Stomach smooth muscle (tissue), 2 donors: Measurements from ENCODE around the gene KDM5D.

Experiments used
- H3K27ac ChIP-seq: one replicate; pipeline ENCODE4 v1.7.0; 2013; ENCODE audit warnings: mild to moderate bottlenecking, low read length, inconsistent platforms
- H3K27me3 ChIP-seq, 2 donors: one replicate each; pipeline ENCODE4 v1.7.0; 2013; ENCODE audit warnings: low read length in 2 of 2; ENCODE audit not compliant: insufficient read depth in 2 of 2, control insufficient read depth in 1 of 2
- H3K36me3 ChIP-seq, 2 donors: one replicate each; pipeline ENCODE4 v1.7.0; 2013; ENCODE audit warnings: low read length in 2 of 2; ENCODE audit not compliant: control insufficient read depth in 2 of 2, insufficient read depth in 2 of 2
- H3K4me1 ChIP-seq: one replicate; pipeline ENCODE4 v1.7.0; 2013; ENCODE audit warnings: low read length; ENCODE audit not compliant: control insufficient read depth, insufficient read depth
- H3K4me3 ChIP-seq, 2 donors: one replicate each; pipeline ENCODE4 v1.7.0; 2013; ENCODE audit warnings: low read length in 2 of 2
- H3K9ac ChIP-seq, 2 donors: one replicate each; pipeline ENCODE4 v1.7.0; 2013; ENCODE audit warnings: low read length in 2 of 2, mild to moderate bottlenecking in 1 of 2
- H3K9me3 ChIP-seq, 2 donors: one replicate each; pipeline ENCODE4 v1.7.0; 2013; ENCODE audit warnings: low read length in 2 of 2; ENCODE audit not compliant: control insufficient read depth in 2 of 2
- donor health status: healthy.
- donor health status: Pancreatic carcinoma.

Gene KDM5D

GRCh38 chrY:19680821-19681220 lies 63.7 kb downstream of the KDM5D start:
- H3K4me3 ChIP-seq, result no peak overlapping the region
- no peaks in the 10 kb centered on the region for H3K36me3 ChIP-seq
- H3K9ac ChIP-seq, result no peak overlapping the region
- no peaks in the 10 kb centered on the region for H3K9me3 ChIP-seq
- no peak overlapping the region for H3K27ac ChIP-seq
- H3K27me3 ChIP-seq, result no peaks in the 10 kb centered on the region
- no peaks in the 10 kb centered on the region for H3K4me1 ChIP-seq
